Germinal center (tissue), 1 donor: ENCODE data around the gene WFIKKN1.

Source experiments
- DNase-seq: peaks from one replicate; pipeline ENCODE4 v3.0.0; 2012; ENCODE audit warnings: mixed read lengths, low spot score

The WFIKKN1 gene

DNA sequence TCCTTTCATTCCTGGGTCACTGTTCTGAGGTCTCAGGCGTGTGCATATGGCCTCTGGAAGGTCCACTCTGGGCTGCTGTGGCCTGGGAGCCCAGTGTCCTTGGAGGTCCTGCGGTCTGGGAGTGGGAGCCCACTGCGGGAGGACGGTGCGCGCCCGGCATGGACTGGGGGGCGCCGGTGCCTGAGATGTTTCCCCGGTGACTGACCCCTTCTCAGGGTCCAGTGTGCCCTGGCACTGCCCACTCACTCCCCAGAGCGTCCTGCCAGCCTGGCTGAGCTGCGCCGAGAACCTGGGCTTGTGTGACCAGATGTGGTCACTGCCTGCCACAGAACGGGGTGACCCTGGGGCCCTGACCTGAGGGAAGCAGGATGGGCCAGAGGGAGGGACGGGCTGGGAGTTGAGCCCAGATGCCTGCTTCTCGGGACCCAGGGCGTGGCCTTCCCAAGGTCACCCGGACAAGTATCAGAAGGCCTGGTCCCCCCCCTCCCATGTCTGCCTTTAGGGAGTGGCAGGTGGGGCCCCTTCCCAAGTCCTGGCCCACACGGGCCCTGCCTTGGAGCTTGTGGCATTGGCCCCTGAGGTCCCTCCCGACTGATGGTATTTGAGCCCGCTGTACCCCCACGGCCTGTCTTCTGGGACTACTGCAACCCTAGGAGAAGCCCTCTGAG, 43.6 kb downstream of the WFIKKN1 start:
- no peak for DNase-seq

DNA sequence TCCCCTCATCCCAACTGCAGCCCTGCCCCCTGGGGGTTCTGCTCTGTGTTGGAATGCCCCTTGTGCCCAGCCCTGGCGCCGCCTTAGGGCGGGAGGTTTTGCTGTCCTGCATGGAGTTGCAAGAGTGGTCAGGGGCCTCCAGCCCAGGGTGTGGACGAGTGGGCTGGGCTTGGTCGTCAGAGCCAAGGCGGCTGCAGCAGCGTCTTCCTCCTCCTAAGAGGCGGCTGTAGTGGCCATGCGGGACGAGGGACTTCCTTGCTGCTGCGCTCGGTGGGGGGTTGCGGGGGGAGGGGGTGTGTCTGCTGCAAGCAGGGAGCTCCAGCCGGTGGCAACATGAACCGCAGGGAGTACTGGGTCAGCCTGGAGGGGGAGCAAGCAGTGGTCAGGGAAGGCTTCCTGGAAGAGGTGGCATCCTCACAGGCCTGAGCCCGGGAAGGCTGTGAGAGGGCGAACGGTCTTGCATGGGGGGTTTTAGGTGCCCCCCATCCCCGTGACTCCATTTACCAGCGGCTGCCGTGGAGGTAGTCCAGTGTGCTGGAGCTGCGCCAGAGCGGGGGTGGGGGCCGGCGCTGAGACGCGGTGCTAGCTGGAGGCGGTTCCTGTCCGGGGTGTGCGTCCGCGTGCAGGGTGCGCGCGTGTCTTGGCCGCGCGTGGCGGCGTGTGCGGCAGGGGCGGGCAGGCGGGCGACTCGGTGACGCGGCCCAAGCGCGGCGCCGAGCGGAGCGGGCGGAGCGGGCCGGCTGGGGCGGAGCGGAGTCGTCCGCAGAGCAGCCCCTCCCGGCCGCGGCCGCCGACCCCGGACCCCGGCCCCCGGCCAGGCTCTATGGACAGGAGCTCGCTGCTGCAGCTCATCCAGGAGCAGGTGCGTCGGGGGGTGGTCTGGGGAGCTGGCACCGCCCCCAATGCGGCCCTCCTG, 44.4 kb downstream of the WFIKKN1 start, which contains the start of gene RHBDL1:
Gene RHBDL1, plus strand, starts transcription at position 704 of the 916 bp plus-strand sequence. Its CDS starts 120 bp downstream, at position 824.
- DNase-seq: no peak

DNA sequence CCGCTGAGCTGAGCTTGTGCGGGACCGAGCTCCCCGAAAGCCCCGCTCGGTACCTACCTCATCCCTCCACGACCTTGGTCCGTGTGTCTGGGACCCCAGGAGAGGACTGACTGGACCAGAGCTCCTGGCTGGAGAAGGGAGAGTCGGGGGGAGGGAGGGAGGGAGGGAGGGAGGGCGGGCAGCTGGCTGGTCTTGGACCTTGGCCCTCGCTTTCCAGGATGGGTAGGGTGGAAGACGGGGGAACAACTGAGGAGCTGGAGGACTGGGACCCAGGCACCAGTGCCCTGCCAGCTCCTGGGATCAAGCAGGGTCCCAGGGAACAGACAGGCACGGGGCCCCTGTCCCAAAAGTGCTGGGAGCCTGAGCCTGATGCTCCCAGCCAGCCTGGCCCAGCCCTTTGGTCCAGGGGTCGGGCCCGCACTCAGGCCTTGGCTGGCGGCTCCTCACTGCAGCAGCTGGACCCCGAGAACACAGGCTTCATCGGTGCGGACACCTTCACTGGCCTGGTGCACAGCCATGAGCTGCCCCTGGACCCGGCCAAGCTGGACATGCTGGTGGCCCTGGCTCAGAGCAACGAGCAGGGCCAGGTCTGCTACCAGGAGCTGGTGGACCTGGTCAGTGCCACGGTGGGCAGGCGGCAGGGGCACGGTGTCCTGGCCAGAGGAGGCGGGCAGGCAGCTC, 45.2 kb downstream of the WFIKKN1 start:
- DNase-seq: no peak

DNA sequence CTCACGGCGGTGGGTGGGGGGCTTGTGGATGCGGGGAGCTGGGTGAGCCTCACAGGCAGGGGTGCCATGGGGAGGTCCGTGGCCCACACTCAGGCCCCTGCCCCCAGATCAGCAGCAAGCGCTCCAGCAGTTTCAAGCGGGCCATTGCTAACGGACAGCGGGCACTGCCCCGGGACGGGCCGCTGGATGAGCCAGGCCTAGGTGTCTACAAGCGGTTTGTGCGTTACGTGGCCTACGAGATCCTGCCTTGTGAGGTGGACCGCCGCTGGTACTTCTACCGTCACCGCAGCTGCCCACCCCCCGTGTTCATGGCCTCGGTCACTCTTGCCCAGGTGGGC, 45.7 kb downstream of the WFIKKN1 start:
- no peak for DNase-seq

DNA sequence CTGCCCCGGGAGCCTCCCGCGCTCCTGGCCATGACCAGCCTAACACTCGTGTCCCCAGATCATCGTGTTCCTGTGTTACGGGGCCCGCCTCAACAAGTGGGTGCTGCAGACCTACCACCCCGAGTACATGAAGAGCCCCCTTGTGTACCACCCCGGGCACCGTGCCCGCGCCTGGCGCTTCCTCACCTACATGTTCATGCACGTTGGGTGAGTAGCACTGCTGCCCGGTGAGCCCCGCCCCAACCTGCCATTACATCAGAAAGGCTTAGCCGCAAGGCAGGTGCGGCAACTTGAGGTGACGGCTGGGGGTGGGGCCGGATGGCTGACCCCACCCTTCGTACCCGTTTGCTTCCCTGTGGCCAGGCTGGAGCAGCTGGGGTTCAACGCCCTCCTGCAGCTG, 46.1 kb downstream of the WFIKKN1 start:
- no peak for DNase-seq

DNA sequence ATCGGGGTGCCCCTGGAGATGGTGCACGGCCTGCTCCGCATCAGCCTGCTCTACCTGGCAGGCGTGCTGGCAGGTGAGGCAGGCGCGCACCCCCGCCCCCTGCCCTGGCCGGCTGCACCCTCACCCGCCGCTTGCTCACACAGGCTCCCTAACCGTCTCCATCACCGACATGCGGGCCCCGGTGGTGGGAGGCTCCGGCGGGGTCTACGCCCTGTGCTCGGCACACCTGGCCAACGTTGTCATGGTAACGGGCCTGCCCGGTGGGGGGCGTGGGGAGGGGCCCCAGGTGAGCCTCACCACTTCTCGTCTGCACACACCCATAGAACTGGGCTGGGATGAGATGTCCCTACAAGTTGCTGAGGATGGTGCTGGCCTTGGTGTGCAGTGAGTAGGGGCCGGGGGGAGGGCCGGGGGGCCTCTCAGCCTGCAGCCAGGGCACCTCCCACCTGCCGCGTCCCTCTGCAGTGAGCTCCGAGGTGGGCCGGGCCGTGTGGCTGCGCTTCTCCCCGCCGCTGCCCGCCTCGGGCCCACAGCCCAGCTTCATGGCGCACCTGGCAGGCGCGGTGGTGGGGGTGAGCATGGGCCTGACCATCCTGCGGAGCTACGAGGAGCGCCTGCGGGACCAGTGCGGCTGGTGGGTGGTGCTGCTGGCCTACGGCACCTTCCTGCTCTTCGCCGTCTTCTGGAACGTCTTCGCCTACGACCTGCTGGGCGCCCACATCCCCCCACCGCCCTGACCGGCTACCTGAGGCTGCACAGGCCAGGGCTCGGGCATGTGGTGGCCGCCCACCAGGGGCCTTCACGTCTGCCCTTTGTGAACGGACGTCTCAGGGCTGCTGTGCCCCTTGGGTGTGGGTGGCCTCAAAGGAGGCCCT, 46.8 kb downstream of the WFIKKN1 start:
- no peak for DNase-seq

DNA sequence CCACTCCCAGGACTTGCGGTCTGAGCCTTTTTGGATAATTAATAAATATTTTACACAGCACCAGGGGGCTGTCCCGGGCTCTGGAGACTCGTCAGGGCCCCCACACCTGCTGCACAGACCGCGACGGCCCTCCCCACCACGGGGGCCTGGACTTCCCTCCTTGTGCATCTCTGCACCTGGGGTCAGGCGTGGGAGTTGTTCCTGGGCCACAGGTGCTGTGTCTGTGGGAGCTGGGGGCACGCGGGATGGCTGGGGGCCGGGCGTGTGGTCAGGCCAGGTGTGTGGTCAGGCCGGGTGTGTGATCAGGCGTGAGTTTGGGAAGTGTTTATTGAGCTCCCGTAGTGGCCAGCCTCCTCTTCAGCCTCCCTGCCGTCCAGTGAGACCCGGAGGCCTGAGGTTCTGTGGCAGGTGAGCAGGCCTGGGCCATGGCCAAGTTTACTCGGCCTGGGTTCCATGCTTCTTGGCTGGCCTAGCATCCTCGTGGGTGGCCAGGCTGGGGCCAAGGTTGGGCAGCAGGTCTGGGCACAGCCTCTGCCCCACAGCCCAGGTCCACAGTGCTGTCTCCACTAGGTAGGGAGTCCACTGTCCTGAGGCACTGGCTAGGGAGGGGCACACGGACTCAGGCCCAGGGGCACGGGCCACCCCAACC, 47.5 kb downstream of the WFIKKN1 start:
- no peak for DNase-seq

DNA sequence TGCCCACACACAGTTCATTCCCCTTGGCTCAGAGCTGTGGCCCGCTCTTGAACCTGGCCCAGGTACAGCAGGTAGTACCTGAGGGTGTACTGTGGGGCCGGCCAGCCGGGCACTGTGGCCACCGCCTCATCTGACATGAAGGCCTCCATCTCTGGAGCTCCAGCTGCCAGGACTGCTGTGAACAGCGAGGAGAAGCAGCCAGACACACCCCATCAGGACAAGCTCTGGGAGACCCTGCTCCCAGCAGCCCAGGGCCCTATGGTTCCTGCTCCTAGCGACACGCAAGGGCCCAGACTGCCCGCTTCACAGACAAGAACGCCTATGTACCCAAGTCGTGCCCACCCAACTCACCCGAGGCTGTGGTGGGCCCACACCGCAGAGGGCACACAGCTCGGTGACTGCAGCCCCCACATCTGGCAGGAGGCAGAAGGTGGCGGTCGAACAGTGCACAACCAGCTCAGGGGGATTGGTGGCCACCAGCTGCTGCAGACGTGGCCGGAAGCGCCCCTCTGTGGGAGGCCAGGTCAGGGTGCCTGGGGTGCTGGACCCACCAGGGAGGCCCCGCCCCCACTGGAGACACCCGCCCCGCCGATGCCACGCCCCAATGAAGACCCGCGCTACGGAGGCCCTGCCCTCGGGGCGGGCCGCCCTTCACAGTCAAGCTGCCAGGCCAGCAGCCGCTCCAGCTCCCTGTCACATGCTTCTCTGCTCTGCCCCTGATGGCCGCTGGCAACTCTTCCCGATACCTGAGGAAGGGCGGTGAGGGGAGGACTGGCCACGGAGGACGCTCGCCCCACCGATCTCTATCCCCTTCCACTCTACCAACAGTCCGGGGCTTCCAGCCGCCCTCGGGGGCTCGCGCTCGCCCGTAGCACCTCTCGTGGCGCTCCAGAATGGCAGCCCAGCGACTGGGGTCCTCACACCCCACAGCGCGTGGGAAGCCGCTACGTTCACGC, 48.4 kb downstream of the WFIKKN1 start:
- no peak for DNase-seq

DNA sequence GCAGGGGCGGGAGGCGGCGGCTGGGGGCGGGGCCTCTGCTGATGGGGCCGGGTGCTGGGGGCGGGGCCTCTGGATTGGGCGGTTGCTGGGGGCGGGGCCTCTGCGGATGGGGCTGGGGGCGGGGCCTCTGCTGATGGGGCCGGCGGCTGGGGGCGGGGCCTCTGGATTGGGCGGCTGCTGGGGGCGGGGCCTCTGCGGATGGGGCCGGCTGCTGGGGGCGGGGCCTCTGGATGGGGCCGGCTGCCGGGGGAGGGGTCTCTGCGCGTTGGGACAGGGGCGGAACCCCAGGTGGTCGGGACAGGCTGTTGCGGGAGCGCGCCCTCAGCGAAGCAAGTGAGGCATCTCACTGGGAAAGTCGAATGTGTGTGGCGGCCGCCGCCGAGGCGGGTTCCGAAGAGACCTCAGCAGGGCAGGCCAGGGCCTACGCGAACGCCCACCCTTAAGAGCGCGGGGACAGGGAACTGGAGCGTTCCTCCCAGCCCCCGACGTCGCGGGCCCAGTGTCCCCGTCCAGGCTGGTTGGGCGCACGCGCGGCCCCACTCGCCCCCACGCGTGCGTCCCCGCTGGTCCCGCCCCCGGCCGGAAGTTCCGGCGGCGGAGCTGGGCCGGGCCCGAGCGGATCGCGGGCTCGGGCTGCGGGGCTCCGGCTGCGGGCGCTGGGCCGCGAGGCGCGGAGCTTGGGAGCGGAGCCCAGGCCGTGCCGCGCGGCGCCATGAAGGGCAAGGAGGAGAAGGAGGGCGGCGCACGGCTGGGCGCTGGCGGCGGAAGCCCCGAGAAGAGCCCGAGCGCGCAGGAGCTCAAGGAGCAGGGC, 49.2 kb downstream of the WFIKKN1 start, which contains the start of gene STUB1:
Gene STUB1, plus strand, starts transcription at position 597 of the 811 bp plus-strand sequence. Its CDS starts 116 bp downstream, at position 713.
- DNase-seq: peak; percentile 84

DNA sequence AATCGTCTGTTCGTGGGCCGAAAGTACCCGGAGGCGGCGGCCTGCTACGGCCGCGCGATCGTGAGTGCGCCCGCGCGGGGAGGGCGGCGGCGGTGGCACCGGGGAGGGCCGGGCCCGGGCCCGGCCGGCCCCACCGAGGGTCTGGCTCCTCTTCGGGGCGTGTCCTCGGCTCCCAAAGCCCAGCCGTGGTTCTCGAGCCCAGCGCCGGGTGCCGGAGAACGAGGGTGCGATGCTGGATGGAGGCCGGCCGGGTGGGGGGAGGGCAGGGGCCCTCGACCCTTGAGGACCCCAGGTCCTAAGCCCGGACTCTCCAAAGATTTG, 49.8 kb downstream of the WFIKKN1 start:
- no peak for DNase-seq

DNA sequence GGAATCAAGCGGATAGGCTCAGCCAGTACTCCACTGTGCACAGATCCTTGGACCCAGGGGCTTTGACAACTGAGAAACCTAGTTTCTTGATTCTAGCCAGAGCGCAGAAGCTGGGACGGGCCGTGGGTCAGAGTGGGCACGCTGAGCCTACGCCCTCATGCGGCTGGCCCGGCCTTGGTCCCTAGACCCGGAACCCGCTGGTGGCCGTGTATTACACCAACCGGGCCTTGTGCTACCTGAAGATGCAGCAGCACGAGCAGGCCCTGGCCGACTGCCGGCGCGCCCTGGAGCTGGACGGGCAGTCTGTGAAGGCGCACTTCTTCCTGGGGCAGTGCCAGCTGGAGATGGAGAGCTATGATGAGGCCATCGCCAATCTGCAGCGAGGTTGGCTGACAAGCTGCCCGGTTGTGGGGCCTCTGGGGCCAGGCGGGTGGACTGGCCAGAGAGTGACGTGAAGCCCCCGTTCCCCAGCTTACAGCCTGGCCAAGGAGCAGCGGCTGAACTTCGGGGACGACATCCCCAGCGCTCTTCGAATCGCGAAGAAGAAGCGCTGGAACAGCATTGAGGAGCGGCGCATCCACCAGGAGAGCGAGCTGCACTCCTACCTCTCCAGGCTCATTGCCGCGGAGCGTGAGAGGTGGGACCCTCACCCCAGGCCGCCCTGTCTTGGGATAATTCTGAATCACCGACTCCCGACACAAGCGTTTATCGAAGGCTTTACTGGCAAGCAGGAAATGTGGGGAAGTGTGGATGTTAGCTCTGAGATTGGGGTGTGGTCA, 50.4 kb downstream of the WFIKKN1 start:
- DNase-seq: no peak

DNA sequence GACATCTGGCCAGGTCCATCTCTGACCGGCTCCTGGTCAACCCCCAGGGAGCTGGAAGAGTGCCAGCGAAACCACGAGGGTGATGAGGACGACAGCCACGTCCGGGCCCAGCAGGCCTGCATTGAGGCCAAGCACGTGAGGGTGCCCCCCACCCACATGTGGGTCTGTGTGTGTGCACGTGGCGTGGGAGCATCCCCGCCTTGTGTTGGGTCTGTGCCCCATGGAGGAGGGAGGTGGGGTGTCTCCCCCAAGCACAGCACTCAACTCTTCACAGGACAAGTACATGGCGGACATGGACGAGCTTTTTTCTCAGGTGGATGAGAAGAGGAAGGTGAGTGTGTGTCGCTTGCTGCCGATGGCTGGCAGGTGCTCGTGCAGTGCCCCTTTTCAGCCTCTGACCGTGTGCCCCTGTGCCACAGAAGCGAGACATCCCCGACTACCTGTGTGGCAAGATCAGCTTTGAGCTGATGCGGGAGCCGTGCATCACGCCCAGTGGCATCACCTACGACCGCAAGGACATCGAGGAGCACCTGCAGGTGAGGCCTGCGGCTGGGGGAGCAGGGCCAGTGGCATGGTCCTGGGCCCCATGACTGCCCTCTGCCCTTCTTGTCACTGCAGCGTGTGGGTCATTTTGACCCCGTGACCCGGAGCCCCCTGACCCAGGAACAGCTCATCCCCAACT, 51.1 kb downstream of the WFIKKN1 start:
- DNase-seq: no peak

DNA sequence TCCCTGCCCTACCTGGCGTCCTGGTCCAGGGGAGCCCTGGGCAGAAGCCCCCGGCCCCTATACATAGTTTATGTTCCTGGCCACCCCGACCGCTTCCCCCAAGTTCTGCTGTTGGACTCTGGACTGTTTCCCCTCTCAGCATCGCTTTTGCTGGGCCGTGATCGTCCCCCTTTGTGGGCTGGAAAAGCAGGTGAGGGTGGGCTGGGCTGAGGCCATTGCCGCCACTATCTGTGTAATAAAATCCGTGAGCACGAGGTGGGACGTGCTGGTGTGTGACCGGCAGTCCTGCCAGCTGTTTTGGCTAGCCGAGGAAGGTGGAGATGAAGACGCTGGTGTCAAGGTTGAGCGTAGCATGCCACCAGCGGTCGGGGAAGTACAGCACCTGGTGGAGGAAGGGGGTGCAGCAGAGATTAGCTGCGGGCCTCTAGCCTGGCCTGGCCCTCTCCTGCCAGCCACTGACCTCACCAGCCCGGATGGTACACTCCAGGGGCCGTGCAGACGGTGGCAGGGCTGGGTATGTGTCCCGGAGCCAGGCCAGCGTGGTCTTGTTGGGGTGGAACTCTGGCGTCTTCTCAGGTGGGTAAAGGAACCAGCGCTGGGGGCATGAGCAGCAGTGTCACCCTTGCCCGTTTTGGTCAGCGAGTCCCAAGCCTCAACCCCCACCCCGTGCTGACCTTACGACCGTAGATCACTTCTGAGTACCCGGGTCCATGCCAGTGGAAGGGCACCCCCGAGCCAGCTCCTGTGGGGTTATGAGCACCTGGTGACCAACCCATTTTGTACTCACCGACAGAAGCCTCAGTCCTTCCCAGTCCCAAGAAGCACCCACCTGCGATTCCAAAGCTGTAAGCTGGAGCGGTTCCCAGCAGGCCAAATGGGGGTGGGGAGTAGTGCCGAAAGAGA, 52.0 kb downstream of the WFIKKN1 start:
- DNase-seq: no peak

DNA sequence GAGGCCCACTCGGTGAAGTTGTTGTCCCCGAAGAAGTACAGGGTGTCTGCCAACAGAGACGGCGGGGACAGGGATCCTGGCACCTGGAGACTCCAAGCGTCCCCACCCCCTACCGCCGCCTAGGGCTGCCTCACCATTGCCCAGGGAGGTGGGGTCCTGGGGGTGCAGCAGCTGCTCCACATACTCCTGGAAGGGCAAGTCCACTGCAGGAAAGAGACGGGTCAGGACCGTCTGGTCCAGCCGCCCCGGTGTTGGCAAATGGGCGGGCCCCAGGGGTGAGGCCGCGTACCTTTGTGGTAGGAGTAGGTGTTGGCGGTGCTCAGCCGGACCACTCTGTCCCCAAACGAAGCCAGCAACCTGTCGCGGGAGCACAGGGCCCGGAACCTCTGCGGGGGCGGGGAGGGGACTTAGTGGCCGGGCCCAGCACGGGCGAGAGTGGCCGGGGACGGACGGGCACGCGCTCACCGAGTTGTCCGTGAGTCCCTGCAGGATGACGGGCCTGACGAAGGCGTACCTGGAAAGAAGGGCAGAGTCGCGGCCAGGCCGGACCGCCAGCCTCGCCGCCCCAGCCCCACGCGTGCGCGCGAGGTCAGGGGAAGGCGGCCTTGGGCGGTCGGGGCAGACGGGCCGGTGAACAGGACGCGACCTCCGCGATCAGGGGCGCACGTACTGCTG, 52.7 kb downstream of the WFIKKN1 start:
- no peak for DNase-seq
